OCI-LY3 (cell line): ENCODE data around the gene ABCA2.

Experiments used
- H2AFZ ChIP-seq: fragments of 200-600, 300-600 bp; shearing (Covaris generic); 2 replicates; pipeline ENCODE4 v1.6.0; 2014; ENCODE audit warnings: antibody characterized with exemption, low read depth, low read length
- H3K27ac ChIP-seq: fragments of 200-600, 300-600 bp; sonication (generic); 2 replicates; pipeline ENCODE4 v1.5.1; 2014; ENCODE audit warnings: mild to moderate bottlenecking, low read length, moderate library complexity, mixed read lengths
- H3K27me3 ChIP-seq: fragments of 200-600, 300-600 bp; sonication (generic); 2 replicates; pipeline ENCODE4 v1.6.1; 2014; ENCODE audit warnings: low read depth, low read length, mixed read lengths
- H3K36me3 ChIP-seq: fragments of 200-600, 300-600 bp; sonication (generic); replicated peaks from 2 replicates; pipeline ENCODE3; 2014; ENCODE audit warnings: low read depth, low read length, mixed read lengths
- H3K4me1 ChIP-seq: fragments of 300-600, 200-600 bp; sonication (generic); 2 replicates; pipeline ENCODE4 v1.6.1; 2014; ENCODE audit warnings: low read length, mixed read lengths
- H3K4me2 ChIP-seq: fragments of 200-600, 300-600 bp; sonication (generic); 2 replicates; pipeline ENCODE4 v1.6.1; 2014; ENCODE audit warnings: low read length, mixed read lengths
- H3K4me3 ChIP-seq: fragments of 300-600, 200-600 bp; sonication (generic); 2 replicates; pipeline ENCODE4 v1.5.1; 2014; ENCODE audit warnings: antibody characterized with exemption, mild to moderate bottlenecking, low read length, moderate library complexity
- H3K79me2 ChIP-seq: fragments of 300-600, 200-600 bp; shearing (Covaris generic); 2 replicates; pipeline ENCODE4 v1.6.1; 2014; ENCODE audit warnings: mild to moderate bottlenecking, low read length, mixed read lengths
- H3K9ac ChIP-seq: fragments of 300-600, 200-600 bp; shearing (Covaris generic); 2 replicates; pipeline ENCODE4 v1.6.0; 2014; ENCODE audit warnings: mild to moderate bottlenecking, low read length, moderate library complexity
- H3K9me3 ChIP-seq: fragments of 200-600, 300-600 bp; shearing (Covaris generic); 2 replicates; pipeline ENCODE4 v1.6.1; 2014; ENCODE audit warnings: low read length, mixed read lengths; ENCODE audit not compliant: insufficient read depth
- H4K20me1 ChIP-seq: fragments of 200-600, 300-600 bp; sonication (generic); 2 replicates; pipeline ENCODE4 v1.6.1; 2016; ENCODE audit warnings: low read length, mixed read lengths; ENCODE audit not compliant: insufficient read depth
- CTCF ChIP-seq: fragments of 200-600, 300-600 bp; sonication (generic); IDR thresholded peaks from 2 replicates; pipeline ENCODE4 v1.5.1; 2014; ENCODE audit warnings: antibody characterized with exemption, low read length, low read depth
- EZH2phosphoT487 ChIP-seq: fragments of 200-600 bp; shearing (Covaris generic); IDR thresholded peaks from 2 replicates; pipeline ENCODE4 v1.6.1; 2018; ENCODE audit warnings: antibody characterized with exemption, mixed run types, low read depth

Gene ABCA2

DNA sequence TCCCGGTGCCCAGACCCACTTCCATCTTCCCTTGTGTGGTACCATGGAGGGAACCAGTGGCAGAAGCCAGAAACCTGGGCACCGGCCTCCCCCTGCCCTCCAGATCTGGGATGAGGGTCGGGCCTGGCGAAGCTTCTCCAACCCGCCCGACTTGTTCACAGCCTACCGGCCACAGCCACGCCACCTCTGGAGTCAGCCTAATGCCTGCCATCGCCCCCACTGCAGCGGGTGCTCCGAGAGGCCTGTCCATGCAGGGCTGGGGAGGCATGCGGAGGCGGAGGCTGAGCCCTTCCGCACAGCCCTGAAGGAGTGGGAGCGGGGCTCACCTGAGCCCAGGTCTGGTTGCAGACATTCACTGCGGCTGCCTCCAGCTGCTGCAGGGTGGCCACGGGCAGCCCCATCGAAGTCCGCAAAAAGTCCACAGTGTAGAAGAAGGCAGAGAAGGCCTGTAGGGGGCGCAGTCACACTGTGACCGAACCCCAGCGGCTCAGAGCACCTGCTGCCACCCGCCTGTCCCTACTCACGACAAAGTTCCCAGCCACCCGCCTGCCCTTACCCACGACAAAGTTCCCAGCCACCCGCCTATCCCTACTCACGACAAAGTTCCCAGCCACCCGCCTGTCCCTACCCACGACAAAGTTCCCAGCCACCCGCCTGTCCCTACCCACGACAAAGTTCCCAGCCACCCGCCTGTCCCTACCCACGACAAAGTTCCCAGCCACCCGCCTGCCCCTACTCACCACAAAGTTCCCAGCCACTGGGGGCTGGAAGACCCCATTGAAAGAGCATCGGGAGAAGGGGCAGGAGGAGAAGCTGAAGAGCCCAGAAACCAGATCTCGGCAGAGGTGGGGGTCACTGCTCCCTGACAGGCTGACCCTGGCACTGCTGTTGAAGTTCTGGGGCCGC lies 21.8 kb upstream of the ABCA2 start:
- Histone ChIP-seq H3K9me3 (no peaks in the 10 kb centered on the region), H3K9ac (no peak overlapping the region), H3K27me3 (peaks cover 15% of the 10 kb centered on the region), H3K79me2 (no peaks in the 10 kb centered on the region), H3K36me3 (no peaks in the 10 kb centered on the region), H3K4me3 (no peak overlapping the region), H4K20me1 (0 out of 2 replicates have a peak, but pooled peaks cover 9% of the 10 kb centered on the region), H3K27ac (no peak overlapping the region), H2AFZ (no peak overlapping the region), H3K4me1 (peaks cover 3% of the 10 kb centered on the region; the same call in 1 of the 2 replicates), H3K4me2 (no peak overlapping the region)
- peak; percentile 50 for TF ChIP-seq CTCF
- no peak for TF ChIP-seq EZH2phosphoT487

- no peaks in the 10 kb centered on the region for H3K79me2 ChIP-seq
- H3K27ac ChIP-seq = no peak overlapping the region
- H3K4me1 ChIP-seq = peaks cover 3% of the 10 kb centered on the region; the same call in 1 of the 2 replicates
- H3K4me2 ChIP-seq = no peak overlapping the region
- H3K9me3 ChIP-seq = no peaks in the 10 kb centered on the region
- no peak overlapping the region for H3K4me3 ChIP-seq
- H3K36me3 ChIP-seq = no peaks in the 10 kb centered on the region
- no peak overlapping the region for H3K9ac ChIP-seq
- TF ChIP-seq EZH2phosphoT487 (no peak), CTCF (no peak)
- H4K20me1 ChIP-seq = 0 out of 2 replicates have a peak, but pooled peaks cover 9% of the 10 kb centered on the region
- no peak overlapping the region for H2AFZ ChIP-seq
- H3K27me3 ChIP-seq = peaks cover 24% of the 10 kb centered on the region
Measured at GRCh38 chr9:137048655-137049543, 20.9 kb upstream of the ABCA2 start.

- H2AFZ ChIP-seq = no peak within 1 kb of the TSS
- H3K4me3 ChIP-seq = no peak within 1 kb of the TSS
- H3K4me1 ChIP-seq = peaks cover 3% of the 10 kb centered on the region; the same call in 1 of the 2 replicates
- H3K27ac ChIP-seq = no peak within 1 kb of the TSS
- no peaks in the 10 kb centered on the region for H3K79me2 ChIP-seq
- H3K9me3 ChIP-seq = no peaks in the 10 kb centered on the region
- H3K9ac ChIP-seq = no peak within 1 kb of the TSS
- peak; percentile 72 for TF ChIP-seq CTCF
- no peak for TF ChIP-seq EZH2phosphoT487
- 0 out of 2 replicates have a peak, but pooled peaks cover 9% of the 10 kb centered on the region for H4K20me1 ChIP-seq
- H3K4me2 ChIP-seq = peak within 1 kb of the TSS; percentile 29; the same call in 1 of the 2 replicates
- H3K36me3 ChIP-seq = no peaks in the 10 kb centered on the region
- H3K27me3 ChIP-seq = peaks cover 27% of the 10 kb centered on the region
Measured at GRCh38 chr9:137046088-137046787, 18.2 kb upstream of the ABCA2 start, which contains the start of gene NPDC1. Gene NPDC1 (minus strand): TSS chr9:137046177. CDS start chr9:137045989, 188 bp downstream.
